Adipocyte (in vitro differentiated cells): ENCODE measurements around the gene XYLT1.

ENCODE experiments used
- DNase-seq: peaks from one replicate; pipeline ENCODE4 v3.0.0-alpha.2; 2015; ENCODE audit warnings: low read depth
- H3K27me3 ChIP-seq: replicated peaks from 2 replicates; pipeline ENCODE4 v1.7.0; 2013; ENCODE audit warnings: mild to moderate bottlenecking, low read length, moderate library complexity; ENCODE audit not compliant: control insufficient read depth, insufficient read depth
- H3K36me3 ChIP-seq: 2 replicates; pipeline ENCODE4 v1.7.0; 2013; ENCODE audit warnings: low read length, mild to moderate bottlenecking, moderate library complexity; ENCODE audit not compliant: control insufficient read depth, insufficient read depth, severe bottlenecking
- H3K4me1 ChIP-seq: 2 replicates; pipeline ENCODE4 v1.7.0; 2013; ENCODE audit warnings: mild to moderate bottlenecking, low read length, moderate library complexity; ENCODE audit not compliant: control insufficient read depth, insufficient read depth
- H3K4me3 ChIP-seq: 2 replicates; pipeline ENCODE4 v1.7.0; 2013; ENCODE audit warnings: mild to moderate bottlenecking, low read length, moderate library complexity
- H3K9ac ChIP-seq: 2 replicates; pipeline ENCODE4 v1.7.0; 2013; ENCODE audit warnings: mild to moderate bottlenecking, low read length, moderate library complexity
- H3K9me3 ChIP-seq: 2 replicates; pipeline ENCODE4 v1.7.0; 2013; ENCODE audit warnings: mild to moderate bottlenecking, low read length, moderate library complexity; ENCODE audit not compliant: control insufficient read depth

Gene XYLT1

DNA sequence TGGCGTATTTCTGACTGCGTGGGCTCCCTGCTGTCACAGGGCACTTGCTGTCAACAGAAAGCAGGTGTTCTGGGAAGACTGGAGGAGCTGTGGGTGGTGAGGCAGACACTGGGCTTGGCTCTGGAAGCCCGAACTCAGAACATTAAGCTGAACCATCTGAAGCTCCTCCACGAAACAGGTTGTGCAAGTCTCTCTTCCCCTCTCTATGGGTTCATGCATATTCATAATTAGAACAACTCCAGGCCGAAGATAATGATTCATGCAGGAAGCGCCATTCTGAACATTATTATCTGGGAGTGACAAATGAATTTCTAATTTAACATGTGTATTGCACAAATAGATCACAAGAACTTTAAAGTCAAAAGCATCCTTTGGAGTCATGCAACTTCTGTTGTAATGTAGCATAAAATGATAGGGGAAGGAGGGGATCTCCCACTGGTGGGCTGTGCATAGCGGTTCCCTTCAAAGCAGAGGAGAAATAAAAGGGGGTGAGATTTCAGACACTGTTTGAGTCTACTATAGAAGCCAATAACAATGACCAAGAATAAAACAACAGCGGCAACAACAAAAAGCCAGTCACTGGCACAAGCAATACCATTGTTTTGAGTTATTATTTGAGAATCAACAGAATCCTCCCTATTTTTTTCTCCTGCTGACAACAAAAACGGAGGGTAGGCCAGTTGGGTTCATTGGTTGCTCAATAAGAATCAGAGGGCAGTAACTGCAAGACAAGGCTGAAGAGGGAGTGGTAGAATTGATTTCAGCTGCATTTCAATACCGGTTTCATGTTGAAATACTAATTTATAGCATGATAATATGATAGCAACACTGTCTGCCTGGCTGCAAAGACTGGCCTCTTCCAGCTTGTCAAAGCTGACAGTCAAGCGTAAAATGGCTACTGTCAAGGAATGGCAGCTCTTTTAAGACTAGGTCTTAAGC lies 407.3 kb downstream of the XYLT1 start:
- H3K36me3 ChIP-seq, result no peaks in the 10 kb centered on the region
- H3K4me3 ChIP-seq, result no peak overlapping the region
- no peak overlapping the region for H3K9ac ChIP-seq
- H3K27me3 ChIP-seq, result peaks cover 9% of the 10 kb centered on the region
- DNase-seq, result no peak
- no peaks in the 10 kb centered on the region for H3K4me1 ChIP-seq
- H3K9me3 ChIP-seq, result no peaks in the 10 kb centered on the region

GRCh38 chr16:17062676-17063075 lies 408.1 kb downstream of the XYLT1 start:
- DNase-seq, result no peak
- Histone ChIP-seq H3K9ac (no peak overlapping the region), H3K27me3 (peaks cover 9% of the 10 kb centered on the region), H3K4me3 (no peak overlapping the region), H3K4me1 (no peaks in the 10 kb centered on the region), H3K9me3 (no peaks in the 10 kb centered on the region), H3K36me3 (no peaks in the 10 kb centered on the region)

- Histone ChIP-seq H3K4me3 (no peak overlapping the region), H3K4me1 (no peaks in the 10 kb centered on the region), H3K27me3 (peaks cover 3% of the 10 kb centered on the region), H3K9ac (no peak overlapping the region), H3K9me3 (no peaks in the 10 kb centered on the region), H3K36me3 (no peaks in the 10 kb centered on the region)
- DNase-seq, result no peak
Measured at GRCh38 chr16:17061326-17061725, 409.4 kb downstream of the XYLT1 start.

DNA sequence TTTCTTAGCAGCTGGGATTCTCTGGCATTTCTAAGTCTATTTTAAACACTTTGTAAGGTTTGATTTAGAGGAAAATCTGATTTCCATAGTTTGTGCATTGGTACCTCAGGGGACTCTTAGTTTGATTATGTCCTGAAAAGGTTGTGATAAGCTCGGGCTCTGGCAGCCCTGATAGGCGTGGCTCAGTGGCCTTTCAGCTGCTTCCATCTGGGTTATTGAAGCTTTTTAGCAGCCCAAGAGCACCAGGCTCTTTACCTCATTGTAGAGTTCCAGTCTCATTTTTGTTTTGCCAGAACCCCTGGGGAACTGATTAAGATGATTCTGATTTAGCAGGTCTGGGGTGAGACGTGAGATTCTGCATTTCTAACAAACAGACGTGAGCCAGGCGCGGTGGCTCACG lies 412.3 kb downstream of the XYLT1 start:
- DNase-seq, result no peak
- Histone ChIP-seq H3K27me3 (peaks cover 3% of the 10 kb centered on the region), H3K4me1 (no peaks in the 10 kb centered on the region), H3K9ac (no peak overlapping the region), H3K4me3 (no peak overlapping the region), H3K36me3 (no peaks in the 10 kb centered on the region), H3K9me3 (peaks cover 10% of the 10 kb centered on the region)

DNA sequence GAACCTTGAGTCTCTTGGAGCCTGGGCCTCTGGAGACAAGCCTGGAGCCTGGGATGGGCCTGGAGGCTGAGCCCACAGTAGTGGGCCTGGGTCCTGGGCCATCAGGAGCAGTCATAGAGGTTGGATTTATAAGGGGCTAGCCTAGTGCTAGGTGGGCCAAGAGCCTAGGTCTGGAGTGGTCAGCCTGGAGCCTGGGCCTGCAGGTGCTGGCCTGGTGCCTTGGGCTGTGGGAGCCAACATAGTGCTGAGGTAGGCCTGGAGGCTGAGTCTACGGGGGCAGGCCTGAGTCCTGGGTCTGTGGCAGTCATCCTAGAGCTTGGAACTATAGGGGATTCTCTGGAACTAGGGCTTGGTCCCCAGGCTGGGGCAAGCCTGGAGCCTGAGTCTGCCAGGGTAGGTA lies 414.1 kb downstream of the XYLT1 start:
- Histone ChIP-seq H3K9ac (no peak overlapping the region), H3K4me3 (no peak overlapping the region), H3K27me3 (no peaks in the 10 kb centered on the region), H3K9me3 (peaks cover 15% of the 10 kb centered on the region), H3K4me1 (no peaks in the 10 kb centered on the region), H3K36me3 (no peaks in the 10 kb centered on the region)
- no peak for DNase-seq

DNA sequence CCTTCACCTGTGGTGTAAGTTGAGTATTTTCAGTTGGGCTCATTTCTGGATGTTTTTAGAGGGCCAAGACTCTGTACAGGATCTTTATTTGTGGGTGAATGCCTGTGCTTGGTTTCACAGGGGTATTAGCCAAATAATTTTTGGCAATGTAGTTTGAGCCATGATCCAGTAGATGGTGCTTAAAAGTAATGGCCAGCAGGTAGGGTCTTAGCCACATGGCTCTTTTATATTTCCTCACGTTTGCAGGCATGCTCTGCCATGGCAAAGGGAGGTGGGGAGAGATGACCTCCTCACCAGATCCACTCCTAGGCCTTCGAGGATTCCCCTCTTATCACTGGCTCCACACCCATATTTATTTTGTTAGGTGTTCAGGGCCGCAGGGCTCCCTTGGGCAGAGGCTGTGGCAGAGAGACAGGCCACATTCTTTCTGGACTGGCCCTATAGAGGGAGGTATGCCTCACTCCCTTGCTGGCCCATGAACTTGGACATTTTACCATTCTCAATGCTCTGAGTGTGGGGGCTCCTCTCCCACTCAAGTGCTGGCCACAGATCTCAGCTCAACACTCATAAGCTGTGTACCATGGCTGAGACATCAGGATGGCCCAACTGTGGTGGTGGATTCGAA lies 417.1 kb downstream of the XYLT1 start:
- no peaks in the 10 kb centered on the region for H3K27me3 ChIP-seq
- H3K36me3 ChIP-seq, result no peaks in the 10 kb centered on the region
- H3K9ac ChIP-seq, result no peak overlapping the region
- H3K9me3 ChIP-seq, result peaks cover 21% of the 10 kb centered on the region
- H3K4me1 ChIP-seq, result no peaks in the 10 kb centered on the region
- no peak overlapping the region for H3K4me3 ChIP-seq
- no peak for DNase-seq
